SHP77 (cell line): ENCODE measurements around the gene STK24.

Experiments
- DNase-seq, 2 experiments: peaks; one replicate each; lab custom pipeline; 2025; lab: John Stamatoyannopoulos, UW

The STK24 gene

DNA sequence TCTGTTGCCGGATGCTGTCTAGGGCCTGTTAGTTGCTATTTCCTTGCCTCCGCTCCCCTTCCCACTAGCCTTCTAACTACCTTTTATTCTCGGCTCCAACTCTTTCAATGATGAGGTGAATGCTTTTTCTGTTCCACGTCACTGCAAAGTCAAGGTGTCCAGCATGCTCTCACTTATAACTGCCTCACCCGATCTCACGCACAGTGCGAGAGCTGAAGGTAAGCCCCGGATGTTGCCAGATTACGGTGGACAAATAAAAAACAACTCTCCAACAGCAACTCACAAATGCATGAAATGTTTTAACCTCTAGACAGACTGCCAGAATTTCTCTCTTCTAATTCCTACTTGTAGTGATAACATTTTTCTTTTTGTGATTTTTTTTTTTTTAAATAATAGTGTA lies 169.9 kb downstream of the STK24 start:
- no peak for DNase-seq

DNA sequence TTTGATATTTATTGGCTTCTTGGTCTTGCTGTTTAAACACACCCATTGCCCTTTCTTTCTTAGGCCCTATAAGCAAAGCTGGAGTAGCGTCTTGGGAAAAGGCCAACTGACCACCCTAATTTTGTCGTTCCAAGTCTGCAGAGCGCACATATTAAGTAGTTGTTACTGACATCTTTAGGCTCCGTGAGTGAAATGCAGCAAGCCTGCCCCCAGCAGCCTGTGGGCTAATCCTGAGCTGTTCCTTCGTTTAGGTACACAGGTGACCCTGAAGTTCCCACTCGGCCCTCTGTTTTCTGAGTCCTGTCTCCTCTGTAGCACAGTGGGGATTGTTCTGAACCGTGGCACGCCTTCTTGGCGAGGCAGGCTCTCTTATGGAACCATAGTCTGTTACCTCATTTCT lies 170.5 kb downstream of the STK24 start:
- DNase-seq = no peak

DNA sequence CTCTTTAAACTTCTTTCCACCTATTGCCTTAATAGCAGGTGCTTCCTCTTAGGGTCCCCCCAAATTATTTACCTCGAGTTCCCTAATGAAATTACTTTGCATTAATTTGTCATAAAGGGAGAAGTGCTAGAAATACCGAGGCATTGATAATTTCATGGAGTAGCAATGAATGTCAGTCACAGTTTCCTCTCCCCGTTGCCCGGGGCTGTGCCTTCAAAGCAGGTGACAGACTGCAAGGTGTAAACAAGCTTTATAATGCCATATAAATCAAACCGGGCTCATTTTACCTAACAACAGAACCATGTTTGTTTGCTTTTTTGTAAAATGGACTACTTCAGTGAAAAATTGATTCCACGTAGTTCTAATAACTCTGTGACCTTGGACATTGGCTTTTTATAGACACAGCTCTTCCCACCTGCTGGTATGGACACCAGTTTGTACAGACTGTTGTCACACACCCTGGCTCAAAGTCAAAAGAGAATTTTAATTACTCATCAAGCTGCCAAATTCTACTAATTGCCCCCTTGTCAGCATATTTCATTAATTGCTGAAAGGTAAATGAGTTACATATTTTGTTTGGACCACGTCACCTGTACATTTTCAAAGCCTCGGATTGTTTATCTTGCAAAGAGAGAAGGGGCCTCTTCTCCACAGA lies 171.1 kb downstream of the STK24 start:
- DNase-seq = peak; percentile 60 to 74

DNA sequence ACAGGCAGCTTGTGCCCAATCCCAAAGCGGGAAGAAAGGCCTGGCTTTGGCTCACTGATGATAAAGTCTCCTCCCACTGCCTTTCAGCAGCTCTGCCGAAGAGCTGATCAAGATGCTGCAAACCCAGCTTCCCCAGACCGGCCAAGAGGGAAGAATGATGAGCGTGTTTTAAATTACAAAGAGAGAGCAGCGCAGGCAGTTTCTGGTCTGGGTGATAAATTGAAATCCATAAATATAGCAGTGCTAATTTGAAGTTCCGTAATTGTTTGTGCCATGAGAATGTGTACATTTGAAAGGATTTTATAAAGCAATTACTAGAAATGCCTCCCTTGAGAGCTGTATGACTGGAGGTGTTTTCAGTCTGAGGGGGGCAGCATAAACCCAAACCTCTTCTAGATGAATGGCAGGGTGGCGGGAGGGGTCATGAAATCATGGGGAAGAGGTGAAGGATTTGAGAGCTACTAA lies 171.8 kb downstream of the STK24 start:
- peak; percentile 51 to 63 for DNase-seq

DNA sequence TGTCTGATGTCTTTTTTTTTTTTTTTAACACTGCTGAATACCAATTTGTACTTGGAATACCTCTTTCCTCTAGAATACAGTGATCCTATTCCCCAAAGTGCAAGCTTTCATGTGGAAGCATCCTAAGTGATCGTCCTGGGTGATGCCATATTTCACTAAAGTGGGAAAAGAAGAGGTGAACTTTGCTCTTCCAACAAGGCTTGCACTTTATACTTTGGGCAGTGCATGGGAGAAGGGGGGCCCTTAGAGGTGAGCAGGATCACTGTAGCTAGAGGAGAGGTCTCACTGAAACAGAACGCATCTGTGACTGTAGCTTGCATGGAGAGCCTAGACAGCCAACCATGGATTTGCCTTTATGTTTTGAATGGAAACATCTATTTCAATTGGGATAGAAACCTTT lies 173.8 kb downstream of the STK24 start:
- DNase-seq = no peak

DNA sequence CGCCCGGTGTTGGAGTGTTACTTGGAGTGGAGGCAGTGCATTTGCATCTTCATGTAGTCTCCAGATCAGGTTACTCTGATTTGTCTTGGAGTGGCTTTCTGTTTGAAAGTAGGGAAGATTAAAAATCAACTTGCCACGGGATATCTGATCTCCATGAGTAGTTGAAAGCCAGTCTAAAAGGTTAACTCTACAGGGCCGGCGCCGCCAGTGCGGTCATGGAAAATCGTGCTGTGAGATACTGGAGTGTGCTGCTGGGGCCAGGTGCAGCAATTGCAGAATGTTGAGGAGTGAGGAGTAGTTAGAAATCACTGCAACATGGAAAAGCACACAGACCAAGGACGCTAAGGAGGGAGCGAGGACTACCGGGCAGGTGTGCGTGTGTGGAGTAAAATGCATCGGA lies 175.0 kb downstream of the STK24 start:
- DNase-seq = no peak

DNA sequence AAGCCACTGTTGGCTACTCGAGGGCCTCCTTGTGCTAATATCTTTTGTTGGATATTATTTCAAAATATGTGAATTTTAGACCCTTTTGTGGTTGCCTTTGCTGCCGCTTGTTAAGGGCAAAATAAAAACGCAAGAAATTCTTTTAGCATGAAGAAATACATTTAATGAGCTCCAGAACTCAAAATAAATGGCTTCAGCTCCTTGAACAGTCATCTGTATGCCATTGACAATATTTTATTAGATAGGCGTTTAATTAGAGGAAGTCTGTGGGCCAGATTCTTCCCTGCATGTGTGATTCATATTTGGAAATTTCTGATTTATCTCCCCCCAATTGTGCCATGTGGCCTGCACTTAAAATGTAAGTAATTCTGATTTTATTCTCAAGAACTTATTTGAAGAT lies 177.2 kb downstream of the STK24 start:
- no peak for DNase-seq

DNA sequence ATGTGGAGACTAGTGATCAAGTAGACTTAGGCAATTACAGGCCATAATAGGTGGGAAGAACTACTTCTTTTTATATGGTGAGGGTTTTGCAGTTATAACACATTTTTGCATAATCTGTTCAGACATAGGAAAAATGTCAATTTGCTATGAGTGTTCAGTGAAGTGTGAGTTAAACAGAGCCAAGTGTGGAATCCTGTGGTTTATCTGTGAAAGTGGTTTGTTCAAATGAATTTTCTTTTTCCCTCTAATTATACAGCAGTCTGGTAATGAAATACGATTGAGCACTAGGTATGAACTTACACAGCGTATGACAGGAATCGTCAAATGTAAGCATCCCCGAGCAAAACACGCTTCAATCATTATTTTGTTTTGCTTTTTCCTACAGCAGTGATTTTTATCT lies 178.3 kb downstream of the STK24 start:
- DNase-seq = no peak

DNA sequence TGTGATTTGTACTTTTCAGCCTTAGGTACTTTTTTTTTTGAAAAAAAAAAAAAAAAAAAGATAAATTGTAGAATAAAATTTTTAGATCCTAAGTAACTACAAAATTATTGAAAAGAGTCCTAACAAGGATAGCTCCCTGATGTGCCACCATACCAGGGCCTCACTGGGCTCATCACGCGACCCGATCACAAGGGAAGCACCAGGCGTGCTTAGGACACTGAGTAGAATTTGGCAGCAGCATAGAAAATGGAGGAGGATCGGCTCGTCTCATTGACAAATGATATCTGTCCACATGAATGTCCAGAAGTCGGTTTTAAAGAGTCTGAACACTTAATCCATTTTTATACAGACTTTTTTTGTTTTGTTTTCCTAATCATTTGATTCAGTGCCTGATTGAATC lies 179.0 kb downstream of the STK24 start:
- DNase-seq = no peak

DNA sequence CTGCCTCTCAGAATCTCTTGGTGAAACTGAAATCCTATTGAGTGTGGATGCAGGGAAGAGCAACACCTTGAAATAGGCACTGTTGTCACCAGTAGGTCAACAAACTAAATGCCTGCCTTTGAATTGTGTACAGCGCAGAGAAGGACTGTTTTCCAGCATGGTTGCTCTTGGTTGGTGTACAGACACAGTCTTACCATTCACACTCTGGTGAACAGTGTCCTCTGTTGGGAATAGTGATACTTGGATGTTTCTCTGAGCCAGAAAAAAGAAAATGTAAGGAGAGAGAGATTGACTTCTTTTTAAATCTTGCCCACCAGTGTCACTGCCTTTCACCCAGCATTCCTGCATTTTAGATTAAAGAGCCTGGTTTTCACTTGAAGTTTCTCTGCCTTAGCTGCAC lies 179.7 kb downstream of the STK24 start:
- no peak for DNase-seq

DNA sequence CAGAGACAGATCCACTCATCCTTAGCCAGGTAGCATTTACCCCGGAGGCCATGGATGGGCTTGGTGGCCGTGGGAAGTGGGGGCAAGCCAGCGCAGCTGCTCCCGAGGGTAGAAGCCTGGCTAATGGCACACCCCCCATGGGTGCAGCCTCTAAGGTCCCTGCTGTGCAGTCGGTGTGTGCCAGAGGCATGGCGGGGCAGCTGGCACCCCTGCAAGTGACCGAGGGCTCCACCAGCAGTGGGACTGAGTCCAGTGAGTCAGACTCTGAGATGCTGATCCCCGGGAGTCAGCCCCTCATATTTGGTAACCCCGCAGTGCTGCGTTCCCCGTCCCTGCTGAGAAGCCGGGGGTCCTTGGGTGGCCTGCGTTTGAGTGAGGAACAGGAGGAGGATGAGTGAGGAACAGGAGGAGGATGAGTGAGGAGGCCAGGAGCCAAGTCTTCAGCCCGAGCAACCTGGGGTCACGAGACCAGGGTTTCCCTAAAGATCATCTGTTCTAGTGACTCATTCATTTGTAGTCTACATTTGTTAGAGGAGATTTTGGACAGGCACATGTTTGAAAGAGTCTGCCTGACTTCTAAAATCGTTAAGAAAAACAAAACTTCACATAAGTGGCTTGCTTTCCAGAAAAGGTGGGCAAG lies 180.7 kb downstream of the STK24 start:
- no peak for DNase-seq
